Measurements from ENCODE around the gene LAP3.

DNA sequence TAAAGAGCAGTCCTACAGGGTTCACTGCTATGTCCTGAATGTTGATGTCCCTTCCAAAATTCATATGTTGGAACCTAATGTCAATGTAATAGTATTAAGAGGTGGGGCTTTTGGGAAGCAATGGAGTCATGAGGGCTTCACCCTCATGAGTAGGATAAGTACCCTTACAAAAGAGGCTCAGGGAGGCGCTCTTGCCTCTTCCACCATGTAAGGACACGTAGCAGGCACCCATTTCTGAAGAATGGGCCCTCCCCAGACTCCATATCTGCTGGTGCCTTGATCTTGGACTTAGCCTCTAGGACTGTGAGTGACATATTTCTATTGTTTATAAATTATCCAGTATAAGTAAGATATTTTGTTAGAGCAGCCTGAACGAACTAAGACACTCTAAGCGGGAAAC is 53.2 kb downstream of the LAP3 start:
- TF ChIP-seq, protein P1, sequence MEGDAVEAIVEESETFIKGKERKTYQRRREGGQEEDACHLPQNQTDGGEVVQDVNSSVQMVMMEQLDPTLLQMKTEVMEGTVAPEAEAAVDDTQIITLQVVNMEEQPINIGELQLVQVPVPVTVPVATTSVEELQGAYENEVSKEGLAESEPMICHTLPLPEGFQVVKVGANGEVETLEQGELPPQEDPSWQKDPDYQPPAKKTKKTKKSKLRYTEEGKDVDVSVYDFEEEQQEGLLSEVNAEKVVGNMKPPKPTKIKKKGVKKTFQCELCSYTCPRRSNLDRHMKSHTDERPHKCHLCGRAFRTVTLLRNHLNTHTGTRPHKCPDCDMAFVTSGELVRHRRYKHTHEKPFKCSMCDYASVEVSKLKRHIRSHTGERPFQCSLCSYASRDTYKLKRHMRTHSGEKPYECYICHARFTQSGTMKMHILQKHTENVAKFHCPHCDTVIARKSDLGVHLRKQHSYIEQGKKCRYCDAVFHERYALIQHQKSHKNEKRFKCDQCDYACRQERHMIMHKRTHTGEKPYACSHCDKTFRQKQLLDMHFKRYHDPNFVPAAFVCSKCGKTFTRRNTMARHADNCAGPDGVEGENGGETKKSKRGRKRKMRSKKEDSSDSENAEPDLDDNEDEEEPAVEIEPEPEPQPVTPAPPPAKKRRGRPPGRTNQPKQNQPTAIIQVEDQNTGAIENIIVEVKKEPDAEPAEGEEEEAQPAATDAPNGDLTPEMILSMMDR (IDR thresholded peaks at IDR 0.05; ENCODE audit: insufficient read depth, low read length, poor library complexity, severe bottlenecking) = no peak
- no peak for TF ChIP-seq EZH2phosphoT487 (conservative IDR thresholded peaks at IDR 0.05; ENCODE audit: low read length)
